ENCODE measurements around the gene OSMR.

OSMR gene

DNA sequence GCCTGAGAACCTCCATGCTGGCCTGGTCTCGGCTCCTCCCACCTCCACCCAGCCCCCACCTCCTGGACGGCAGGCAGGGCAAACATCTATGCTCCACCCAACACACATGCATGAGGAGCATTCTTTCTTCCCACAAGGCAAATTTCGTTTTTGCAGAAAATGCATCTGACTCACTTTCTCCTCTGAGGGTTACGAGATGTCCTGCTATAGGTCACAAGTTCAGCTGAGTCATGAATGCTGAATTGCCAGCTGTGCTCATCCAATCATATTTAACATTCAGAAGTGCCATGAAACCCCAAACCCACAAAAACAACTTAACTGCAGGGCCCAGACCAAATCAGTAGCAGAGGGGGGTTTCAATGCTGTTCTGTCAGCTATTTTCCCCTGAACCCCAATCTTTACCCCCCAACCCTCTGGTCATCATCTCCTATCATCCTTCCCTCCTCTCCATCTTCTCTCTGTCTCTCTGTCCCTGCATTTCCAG is 39.0 kb upstream of the OSMR start:
- H3K4me3 ChIP-seq (ENCODE audit: low read depth in 1 of 2, low read length in 2 of 2), result no peak overlapping the region
- no peak overlapping the region for H3K27ac ChIP-seq (ENCODE audit: low read length)
- H3K4me1 ChIP-seq (ENCODE audit: insufficient read depth, low read length), result no peaks in the 10 kb centered on the region
- no peak overlapping the region for H3K9ac ChIP-seq (ENCODE audit: low read depth, low read length)
- no peak overlapping the region for H3K4me2 ChIP-seq (ENCODE audit: insufficient read depth, low read length)
- no peaks in the 10 kb centered on the region for H3K36me3 ChIP-seq (ENCODE audit: insufficient read depth, low read length)
- H3K79me2 ChIP-seq (ENCODE audit: insufficient read depth, low read length), result no peaks in the 10 kb centered on the region
- peaks cover 19% of the 10 kb centered on the region for H3K27me3 ChIP-seq (ENCODE audit: insufficient read depth, low read length, poor library complexity)
- H3K9me3 ChIP-seq (ENCODE audit: insufficient read depth, low read length, severe bottlenecking), result no peaks in the 10 kb centered on the region
- no peak for ATAC-seq (ENCODE audit: insufficient read depth, low read depth)
- no peak for DNase-seq
- no peaks in the 10 kb centered on the region for H4K20me1 ChIP-seq (ENCODE audit: insufficient read depth, low read length)
- H2AFZ ChIP-seq (ENCODE audit: low read depth, low read length), result no peak overlapping the region
- TF ChIP-seq CTCF (IDR thresholded peaks at IDR 0.05; ENCODE audit: borderline replicate concordance, extremely low read depth, low read length, poor library complexity, severe bottlenecking) (no peak), EZH2 (IDR thresholded peaks at IDR 0.05; ENCODE audit: borderline replicate concordance, low read depth, low read length, severe bottlenecking) (no peak)

GRCh38 chr5:38807570-38808483 is 38.0 kb upstream of the OSMR start:
- Histone ChIP-seq H3K9ac (ENCODE audit: low read depth, low read length) (no peak overlapping the region), H4K20me1 (ENCODE audit: insufficient read depth, low read length) (no peaks in the 10 kb centered on the region), H2AFZ (ENCODE audit: low read depth, low read length) (no peak overlapping the region), H3K27ac (ENCODE audit: low read length) (no peak overlapping the region), H3K4me1 (ENCODE audit: insufficient read depth, low read length) (no peaks in the 10 kb centered on the region), H3K27me3 (ENCODE audit: insufficient read depth, low read length, poor library complexity) (peaks cover 19% of the 10 kb centered on the region), H3K9me3 (ENCODE audit: insufficient read depth, low read length, severe bottlenecking) (no peaks in the 10 kb centered on the region), H3K4me3 (ENCODE audit: low read depth in 1 of 2, low read length in 2 of 2) (no peak overlapping the region), H3K4me2 (ENCODE audit: insufficient read depth, low read length) (no peak overlapping the region), H3K79me2 (ENCODE audit: insufficient read depth, low read length) (no peaks in the 10 kb centered on the region), H3K36me3 (ENCODE audit: insufficient read depth, low read length) (no peaks in the 10 kb centered on the region)
- no peak for TF ChIP-seq CTCF (IDR thresholded peaks at IDR 0.05; ENCODE audit: borderline replicate concordance, extremely low read depth, low read length, poor library complexity, severe bottlenecking)
- no peak for TF ChIP-seq EZH2 (IDR thresholded peaks at IDR 0.05; ENCODE audit: borderline replicate concordance, low read depth, low read length, severe bottlenecking)
- ATAC-seq (ENCODE audit: insufficient read depth, low read depth) (no peak), DNase-seq (no peak)

DNA sequence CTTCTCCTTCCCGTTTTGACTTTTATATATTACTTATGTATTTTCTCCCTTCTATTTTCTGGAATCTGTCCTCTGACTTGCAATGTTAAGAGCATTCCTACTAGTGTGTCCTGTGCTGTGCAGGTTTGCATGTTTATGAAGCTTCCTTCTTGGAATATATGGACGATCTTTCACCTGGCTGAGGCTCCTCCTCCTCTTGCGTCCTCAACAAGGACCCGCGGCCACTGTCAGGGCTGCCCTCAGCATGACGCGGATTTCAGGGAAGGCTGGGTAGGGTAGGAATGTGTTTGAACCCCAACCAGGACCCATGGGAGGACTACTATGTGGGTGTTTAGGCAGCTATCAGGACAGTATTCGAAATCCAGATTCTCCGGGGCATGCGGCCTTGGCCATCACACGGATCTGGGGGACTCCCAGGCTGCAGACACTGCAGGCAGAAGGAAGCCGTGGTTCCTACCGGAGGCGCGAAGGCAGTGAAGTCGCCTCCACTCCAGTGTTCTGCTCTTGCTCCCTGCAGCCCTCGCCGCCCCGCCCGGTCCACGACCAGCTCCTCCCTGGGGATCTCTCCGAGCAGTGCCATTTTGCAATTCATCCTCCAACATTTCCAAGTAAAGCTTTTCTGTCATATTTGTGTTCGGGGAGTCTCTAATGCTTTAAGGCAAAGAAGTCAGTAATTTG is 37.0 kb upstream of the OSMR start:
- Histone ChIP-seq H3K27me3 (ENCODE audit: insufficient read depth, low read length, poor library complexity) (peaks cover 19% of the 10 kb centered on the region), H3K9ac (ENCODE audit: low read depth, low read length) (no peak overlapping the region), H3K27ac (ENCODE audit: low read length) (no peak overlapping the region)

More for the DNA sequence above, 37.0 kb upstream of the OSMR start:
- Histone ChIP-seq H2AFZ (ENCODE audit: low read depth, low read length) (no peak overlapping the region), H3K4me3 (ENCODE audit: low read depth in 1 of 2, low read length in 2 of 2) (no peak overlapping the region), H3K9me3 (ENCODE audit: insufficient read depth, low read length, severe bottlenecking) (no peaks in the 10 kb centered on the region), H4K20me1 (ENCODE audit: insufficient read depth, low read length) (no peaks in the 10 kb centered on the region), H3K4me1 (ENCODE audit: insufficient read depth, low read length) (no peaks in the 10 kb centered on the region), H3K79me2 (ENCODE audit: insufficient read depth, low read length) (no peaks in the 10 kb centered on the region), H3K4me2 (ENCODE audit: insufficient read depth, low read length) (no peak overlapping the region), H3K36me3 (ENCODE audit: insufficient read depth, low read length) (no peaks in the 10 kb centered on the region)
- DNase-seq (no peak), ATAC-seq (ENCODE audit: insufficient read depth, low read depth) (no peak)
- no peak for TF ChIP-seq CTCF (IDR thresholded peaks at IDR 0.05; ENCODE audit: borderline replicate concordance, extremely low read depth, low read length, poor library complexity, severe bottlenecking)
- TF ChIP-seq EZH2 (IDR thresholded peaks at IDR 0.05; ENCODE audit: borderline replicate concordance, low read depth, low read length, severe bottlenecking), result no peak

Measured in DND-41 (cell line).